GM19452 (cell line): ENCODE measurements around the gene RNF112.
"Not testable (repeated sequence)": the region's sequence is repeated elsewhere in the genome, so short reads cannot be mapped to it uniquely, and the experiment has no call there.

Experiments used
- ATAC-seq: cut with Tn5 transposase; IDR thresholded peaks from one replicate; pipeline ENCODE4 v1.9.1; 2021; ENCODE audit not compliant: unreplicated experiment

The RNF112 gene

DNA sequence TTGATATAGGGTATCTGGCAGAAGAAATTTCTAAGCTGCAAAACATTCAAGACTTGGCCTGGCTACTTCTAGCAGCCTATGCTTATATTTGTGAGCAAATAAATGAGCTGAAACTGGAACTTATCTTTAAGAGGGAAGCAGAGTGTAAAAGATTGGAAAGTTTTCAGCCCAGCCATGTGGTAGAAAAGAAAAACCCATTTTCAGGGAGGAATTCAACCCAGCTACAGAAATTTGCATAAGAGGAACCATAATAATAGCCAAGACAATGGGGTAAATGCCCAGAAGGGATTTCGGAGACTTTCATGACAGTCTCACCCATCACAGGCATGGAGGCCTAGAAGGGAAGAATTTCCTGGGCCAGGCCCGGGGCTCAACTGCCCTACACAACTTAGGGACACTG is 31.7 kb downstream of the RNF112 start:
- ATAC-seq = no peak

GRCh38 chr17:19443148-19443547 is 32.1 kb downstream of the RNF112 start:
- no peak for ATAC-seq

- no peak for ATAC-seq
Observed at GRCh38 chr17:19445105-19445504, 34.1 kb downstream of the RNF112 start.

GRCh38 chr17:19446577-19446976 is 35.5 kb downstream of the RNF112 start:
- ATAC-seq = not testable (repeated sequence)

DNA sequence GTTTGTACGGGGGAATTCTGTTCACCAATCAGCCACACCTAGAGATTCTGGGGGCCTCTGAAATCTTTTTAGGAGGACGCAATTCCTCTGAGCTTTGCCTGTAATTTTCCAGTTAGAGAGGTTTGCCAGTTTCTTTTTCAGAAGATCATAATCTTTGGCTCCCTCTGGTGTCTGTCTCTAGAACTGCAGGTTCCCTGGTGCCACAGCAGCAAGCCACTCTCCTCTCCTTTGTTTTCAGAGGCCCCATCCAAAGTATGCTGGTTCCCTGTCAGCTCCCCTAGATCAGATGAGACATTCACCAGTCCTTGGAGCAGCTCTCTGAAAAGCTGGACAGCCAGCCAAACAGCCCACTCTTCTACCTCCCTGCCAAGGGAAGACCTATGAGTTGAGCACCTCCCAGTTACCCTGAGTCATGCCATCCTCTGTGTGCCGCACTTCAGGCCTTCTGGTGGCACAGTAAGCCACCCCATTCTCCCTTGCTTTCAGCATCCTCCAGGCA is 36.1 kb downstream of the RNF112 start:
- no peak for ATAC-seq

DNA sequence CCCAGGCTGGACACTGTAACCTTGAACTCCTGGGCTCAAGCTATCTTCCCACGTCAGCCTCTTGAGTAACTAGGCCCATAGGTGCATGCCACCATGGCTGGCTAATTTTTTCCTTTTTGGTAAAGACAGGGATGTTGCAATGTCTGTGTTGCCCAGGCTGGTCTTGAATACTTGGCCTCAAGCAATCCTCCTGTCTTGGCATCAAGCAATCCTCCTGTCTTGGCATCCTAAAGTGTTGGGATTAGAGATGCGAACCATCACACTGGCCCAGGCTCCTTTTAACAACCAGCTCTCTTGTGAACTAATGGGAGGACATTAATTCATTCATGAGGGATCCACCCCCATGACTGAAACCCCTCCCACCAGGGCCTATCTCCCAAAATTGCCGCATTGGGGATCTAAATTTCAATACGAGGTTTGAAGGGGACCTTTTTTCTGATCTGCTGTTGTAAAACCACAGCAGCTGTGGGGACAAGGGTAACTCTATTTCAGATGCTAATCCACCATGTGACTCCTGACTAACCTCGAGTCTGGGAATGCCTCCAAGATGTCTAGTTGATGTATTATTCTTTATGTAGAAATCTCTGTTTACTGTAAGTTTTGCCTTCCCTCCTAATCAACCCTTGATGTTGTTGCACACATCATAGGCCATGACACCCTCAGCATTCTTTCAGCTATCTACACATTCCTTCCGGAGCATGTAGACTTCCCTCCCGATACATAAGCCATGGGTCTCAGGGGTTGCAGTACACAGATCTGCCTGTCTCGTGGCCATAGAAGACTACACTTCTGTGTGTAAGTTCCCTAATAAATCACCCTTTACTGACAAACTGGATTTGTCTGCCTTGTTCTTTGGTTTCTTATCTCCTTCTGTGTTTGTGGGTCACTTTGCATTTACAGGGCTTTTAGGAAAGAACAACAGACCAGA is 37.6 kb downstream of the RNF112 start:
- no peak for ATAC-seq

DNA sequence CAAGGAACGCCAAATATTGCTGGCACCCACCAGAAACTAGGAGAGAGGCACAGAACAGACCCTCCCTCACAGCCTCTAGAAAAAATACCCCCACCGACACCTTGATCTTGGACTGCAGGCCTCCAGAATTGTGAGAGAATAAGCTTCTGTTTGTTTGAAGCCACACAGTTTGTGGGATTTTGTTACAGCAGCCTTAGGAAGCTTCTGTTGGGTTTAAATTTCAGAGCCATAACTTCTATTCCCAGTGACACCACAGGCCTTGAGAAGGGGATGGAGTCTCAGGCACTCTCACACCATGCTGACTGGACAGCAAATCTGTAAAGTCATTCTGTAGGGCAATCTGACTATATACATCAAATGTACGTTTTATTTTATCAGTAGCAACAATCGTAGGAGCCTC is 38.6 kb downstream of the RNF112 start:
- no peak for ATAC-seq

- no peak for ATAC-seq
Observed at GRCh38 chr17:19453296-19453695, 42.3 kb downstream of the RNF112 start.

DNA sequence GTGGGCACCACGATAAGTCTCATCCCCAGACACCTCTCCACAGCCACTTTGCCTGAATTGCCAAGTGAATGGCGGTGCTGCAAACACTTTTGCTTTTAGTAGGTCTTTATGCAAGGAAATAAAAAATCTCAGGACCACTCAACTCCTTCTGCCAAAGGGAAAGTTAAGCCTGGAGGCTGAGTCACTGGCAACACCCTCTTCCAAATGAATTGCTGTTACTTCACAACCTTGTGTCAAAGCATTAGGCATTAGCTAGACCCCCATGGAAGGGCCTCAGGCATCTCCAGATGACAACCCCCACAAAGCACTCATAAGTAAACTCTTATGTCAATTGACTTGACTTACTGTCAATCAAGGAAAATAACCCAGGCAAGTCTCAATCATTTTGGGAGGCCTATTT is 43.0 kb downstream of the RNF112 start:
- no peak for ATAC-seq

GRCh38 chr17:19456016-19456927 is 45.2 kb downstream of the RNF112 start:
- no peak for ATAC-seq

DNA sequence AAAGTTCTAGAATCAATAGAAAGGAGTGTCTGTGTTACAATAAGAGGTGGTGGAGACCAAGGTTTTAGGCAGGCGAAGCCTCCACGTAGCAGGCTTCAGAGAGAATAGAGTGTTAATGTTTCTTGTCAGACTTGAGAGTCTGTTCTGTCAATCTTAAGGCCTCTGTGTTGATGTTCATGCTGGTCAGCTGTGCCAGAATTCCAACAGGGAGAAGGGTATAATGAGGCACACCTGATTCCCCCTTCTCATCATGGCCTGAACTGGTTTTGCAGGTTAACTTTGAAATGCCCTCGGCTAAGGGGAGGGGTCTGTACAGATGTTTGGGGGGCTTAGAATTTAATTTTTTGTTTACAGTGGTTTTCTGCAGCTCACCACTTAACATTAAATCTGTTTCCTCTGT is 46.0 kb downstream of the RNF112 start:
- ATAC-seq = no peak

DNA sequence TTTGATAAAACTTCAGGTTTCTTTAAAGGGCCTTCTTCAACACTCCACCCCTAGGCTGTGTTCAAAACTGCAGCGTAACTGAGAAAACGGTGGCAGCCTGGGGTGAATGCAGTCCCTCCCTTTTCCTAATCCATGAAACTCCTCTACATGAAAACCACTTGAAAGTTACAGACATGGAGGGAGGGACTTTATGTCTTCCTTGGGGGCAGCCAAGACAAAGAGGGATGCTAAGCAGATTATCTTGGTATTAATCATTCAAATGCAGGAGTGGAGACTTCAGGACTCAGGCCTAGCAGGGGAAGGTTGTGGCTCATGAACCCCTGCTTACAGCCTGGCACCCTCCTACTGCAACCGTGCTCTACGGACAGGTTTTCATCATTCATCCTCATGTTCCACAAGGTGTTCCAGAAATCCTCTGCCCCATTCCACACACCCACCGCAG is 46.8 kb downstream of the RNF112 start:
- ATAC-seq = no peak

DNA sequence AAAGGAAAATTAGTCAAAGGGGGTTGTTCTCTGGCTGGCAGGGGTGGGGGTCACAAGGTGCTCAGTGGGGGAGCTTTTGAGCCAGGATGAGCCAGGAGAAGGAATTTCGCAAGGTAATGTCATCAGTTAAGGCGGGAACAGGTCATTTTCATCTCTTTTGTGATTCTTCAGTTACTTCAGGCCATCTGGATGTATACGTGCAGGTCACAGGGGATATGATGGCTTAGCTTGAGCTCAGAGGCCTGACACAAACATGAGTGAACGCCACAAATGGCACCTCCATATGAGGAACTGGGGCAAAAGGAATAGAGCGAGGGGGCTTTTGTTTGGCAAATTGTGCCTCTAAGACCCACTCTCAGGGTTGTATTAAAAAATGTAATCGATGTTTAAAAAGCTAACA is 47.4 kb downstream of the RNF112 start:
- ATAC-seq = not testable (repeated sequence)

GRCh38 chr17:19459018-19459655 is 48.1 kb downstream of the RNF112 start:
- not testable (repeated sequence) for ATAC-seq

DNA sequence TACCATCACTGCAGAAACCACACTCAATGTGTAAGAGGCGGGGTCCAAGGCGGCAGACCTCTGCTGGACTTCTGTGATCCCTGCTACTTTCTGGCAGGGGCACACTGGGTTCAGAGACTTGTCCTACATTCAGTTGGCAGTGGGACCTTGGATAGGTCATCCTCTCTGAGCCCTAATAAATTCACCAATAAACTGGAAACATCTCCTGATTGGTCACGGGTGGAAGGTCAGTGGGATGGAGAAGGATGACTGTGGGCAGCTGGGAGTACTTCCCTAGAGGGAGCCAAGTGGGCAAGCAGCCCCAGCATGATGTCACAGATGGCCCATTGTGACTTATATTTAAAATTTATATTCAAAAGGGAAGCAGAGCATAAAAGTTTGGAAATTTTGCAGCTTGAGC is 49.7 kb downstream of the RNF112 start:
- no peak for ATAC-seq

DNA sequence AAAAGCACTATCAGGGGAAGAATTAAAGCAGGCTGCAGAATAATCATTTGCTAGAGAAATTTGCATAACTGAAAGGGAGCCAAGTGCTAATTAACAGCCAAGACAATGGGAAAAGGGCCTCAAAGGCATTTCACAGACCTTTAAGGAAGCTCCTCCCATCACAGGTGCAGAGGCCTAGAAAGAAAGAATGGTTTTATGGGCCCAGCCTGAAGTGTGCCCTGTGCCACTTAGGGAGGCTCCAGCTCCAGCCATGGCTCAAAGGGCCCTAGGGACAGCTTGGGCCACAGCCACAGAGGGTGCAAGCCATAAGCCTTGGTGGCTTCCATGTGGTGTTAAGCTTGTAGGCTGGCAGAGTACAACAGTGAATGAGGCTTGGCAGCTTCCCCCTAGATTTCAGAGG is 50.1 kb downstream of the RNF112 start:
- no peak for ATAC-seq

- no peak for ATAC-seq
Observed at GRCh38 chr17:19461681-19462080, 50.6 kb downstream of the RNF112 start.

DNA sequence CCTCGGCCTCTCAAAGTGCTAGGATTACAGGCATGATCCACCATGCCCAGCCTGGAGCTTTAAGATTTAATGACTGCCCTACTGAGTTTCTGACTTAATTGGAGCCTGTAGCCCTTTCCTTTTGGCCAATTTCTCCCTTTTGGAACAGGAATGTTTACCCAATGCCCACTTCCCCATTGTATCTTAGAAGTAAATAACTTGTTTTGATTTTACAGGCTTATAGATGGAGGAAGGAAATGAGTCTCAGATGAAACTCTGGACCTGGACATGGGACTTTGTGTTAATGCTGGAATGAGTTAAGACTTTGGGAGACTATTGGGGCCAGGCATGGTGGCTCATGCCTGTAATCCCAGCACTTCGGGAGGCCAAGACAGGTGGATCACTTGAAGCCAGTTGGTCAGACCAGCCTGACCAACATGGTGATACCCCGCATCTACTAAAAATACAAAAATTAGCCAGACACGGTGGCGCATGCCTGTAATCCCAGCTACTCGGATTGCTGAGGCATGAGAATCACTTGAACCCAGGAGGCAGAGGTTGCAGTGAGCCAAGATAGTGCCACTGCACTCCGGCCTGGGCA is 51.5 kb downstream of the RNF112 start:
- not testable (repeated sequence) for ATAC-seq

GRCh38 chr17:19464031-19465026 is 53.3 kb downstream of the RNF112 start:
- no peak for ATAC-seq
